Stimulated activated naive CD8-positive, alpha-beta T cell treated with anti-CD3 and anti-CD28 coated beads, Interleukin-15, Interleukin-2, amounts not matched to agents 100 ng/mL and 50 ng/mL, for 24 hours (primary cell): Measurements from ENCODE around the gene NDUFAF8.
"Not testable (repeated sequence)": the region's sequence is repeated elsewhere in the genome, so short reads cannot be mapped to it uniquely, and the experiment has no call there.

ENCODE experiments used
- H3K27ac Mint-ChIP-seq: one replicate; pipeline ENCODE4 v1.8.0; 2021; ENCODE audit warnings: mild to moderate bottlenecking, mixed read lengths
- H3K27me3 Mint-ChIP-seq: one replicate; pipeline ENCODE4 v1.8.0; 2021; ENCODE audit warnings: mixed read lengths
- H3K36me3 Mint-ChIP-seq: one replicate; pipeline ENCODE4 v1.8.0; 2021; ENCODE audit warnings: low read depth, mixed read lengths
- H3K4me1 Mint-ChIP-seq: one replicate; pipeline ENCODE4 v1.8.0; 2021; ENCODE audit warnings: low read depth, mixed read lengths
- H3K4me3 Mint-ChIP-seq: one replicate; pipeline ENCODE4 v1.8.0; 2021; ENCODE audit warnings: mild to moderate bottlenecking, mixed read lengths
- H3K9me3 Mint-ChIP-seq: one replicate; pipeline ENCODE4 v1.8.0; 2021; ENCODE audit warnings: mixed read lengths

The NDUFAF8 gene

GRCh38 chr17:81210466-81210865 is 28.7 kb upstream of the NDUFAF8 start:
- Mint-ChIP-seq H3K4me1 (no peaks in the 10 kb centered on the region), H3K36me3 (no peaks in the 10 kb centered on the region), H3K27me3 (no peaks in the 10 kb centered on the region), H3K4me3 (no peak overlapping the region), H3K9me3 (no peaks in the 10 kb centered on the region), H3K27ac (no peak overlapping the region)

- no peaks in the 10 kb centered on the region for H3K9me3 Mint-ChIP-seq
- no peaks in the 10 kb centered on the region for H3K36me3 Mint-ChIP-seq
- no peak overlapping the region for H3K4me3 Mint-ChIP-seq
- H3K4me1 Mint-ChIP-seq: no peaks in the 10 kb centered on the region
- H3K27me3 Mint-ChIP-seq: no peaks in the 10 kb centered on the region
- no peak overlapping the region for H3K27ac Mint-ChIP-seq
These were observed 28.2 kb upstream of the NDUFAF8 start for GRCh38 chr17:81210868-81211267.

GRCh38 chr17:81212365-81212764 is 26.8 kb upstream of the NDUFAF8 start:
- no peak overlapping the region for H3K4me3 Mint-ChIP-seq
- no peaks in the 10 kb centered on the region for H3K4me1 Mint-ChIP-seq
- H3K36me3 Mint-ChIP-seq: peaks cover 5% of the 10 kb centered on the region
- H3K27ac Mint-ChIP-seq: no peak overlapping the region
- H3K27me3 Mint-ChIP-seq: no peaks in the 10 kb centered on the region
- no peaks in the 10 kb centered on the region for H3K9me3 Mint-ChIP-seq

DNA sequence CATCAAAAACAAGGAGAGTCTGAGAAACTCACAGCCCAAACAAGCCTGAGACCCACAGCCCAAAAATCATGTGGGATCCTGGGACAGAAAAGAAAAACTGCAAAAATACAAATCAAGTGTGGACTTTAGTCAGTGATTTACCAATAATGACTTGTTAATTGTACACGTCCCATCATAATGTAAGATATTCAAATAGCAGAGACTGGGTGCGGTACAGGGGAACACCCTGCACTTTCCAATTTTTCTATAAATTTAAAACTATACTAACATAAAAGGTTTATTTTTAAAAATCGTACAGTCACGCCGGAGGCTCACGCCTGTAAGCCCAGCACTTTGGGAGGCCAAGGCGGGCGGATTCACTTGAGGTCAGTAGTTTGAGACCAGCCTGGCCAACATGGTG is 25.1 kb upstream of the NDUFAF8 start:
- Mint-ChIP-seq H3K4me1 (no peaks in the 10 kb centered on the region), H3K27ac (no peak overlapping the region), H3K9me3 (no peaks in the 10 kb centered on the region), H3K36me3 (peaks cover 5% of the 10 kb centered on the region), H3K4me3 (no peak overlapping the region), H3K27me3 (no peaks in the 10 kb centered on the region)

DNA sequence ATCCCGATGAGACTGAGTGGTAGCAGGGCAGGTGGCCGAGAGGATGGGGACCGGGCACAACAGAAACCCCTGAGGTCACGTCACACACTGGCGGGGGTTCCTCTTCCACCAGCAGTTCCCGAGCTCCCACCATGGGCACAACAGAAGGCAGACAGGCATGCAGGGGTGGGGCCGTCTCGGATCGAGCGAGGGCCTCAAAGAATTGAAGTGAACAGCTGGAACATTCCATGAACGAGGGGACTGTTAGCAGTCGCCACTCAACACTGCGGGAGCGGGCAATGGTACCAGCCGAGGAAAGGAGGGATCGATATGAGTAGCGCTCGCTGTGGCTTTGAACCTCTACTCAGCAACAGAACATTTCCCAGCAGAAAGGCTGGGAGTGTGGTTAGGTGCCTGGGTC is 21.6 kb upstream of the NDUFAF8 start:
- Mint-ChIP-seq H3K4me1 (no peaks in the 10 kb centered on the region), H3K4me3 (no peak overlapping the region), H3K36me3 (peaks cover 5% of the 10 kb centered on the region), H3K27ac (no peak overlapping the region), H3K27me3 (no peaks in the 10 kb centered on the region), H3K9me3 (no peaks in the 10 kb centered on the region)

DNA sequence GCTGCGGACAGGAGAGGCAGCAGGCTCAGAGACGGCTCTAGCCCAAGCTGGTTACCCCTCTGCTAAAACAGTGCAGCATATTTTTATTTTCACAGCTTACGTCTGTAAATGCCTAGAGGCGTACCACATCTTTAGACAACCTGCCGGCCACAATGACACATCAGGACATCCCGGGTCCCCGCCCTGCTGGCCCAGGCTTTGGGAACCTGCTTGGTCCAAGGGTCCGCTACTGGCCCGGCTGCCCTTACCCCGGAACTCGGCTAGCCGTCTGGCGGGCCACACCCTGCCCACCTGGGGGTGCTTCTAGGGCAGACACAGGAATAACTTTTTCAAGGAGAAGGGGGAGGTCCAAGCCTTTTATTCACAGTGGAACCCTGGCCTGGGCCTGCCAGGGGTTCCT is 20.7 kb upstream of the NDUFAF8 start:
- no peak overlapping the region for H3K4me3 Mint-ChIP-seq
- H3K4me1 Mint-ChIP-seq: peaks cover 3% of the 10 kb centered on the region
- no peaks in the 10 kb centered on the region for H3K27me3 Mint-ChIP-seq
- no peaks in the 10 kb centered on the region for H3K9me3 Mint-ChIP-seq
- H3K27ac Mint-ChIP-seq: no peak overlapping the region
- peaks cover 5% of the 10 kb centered on the region for H3K36me3 Mint-ChIP-seq

DNA sequence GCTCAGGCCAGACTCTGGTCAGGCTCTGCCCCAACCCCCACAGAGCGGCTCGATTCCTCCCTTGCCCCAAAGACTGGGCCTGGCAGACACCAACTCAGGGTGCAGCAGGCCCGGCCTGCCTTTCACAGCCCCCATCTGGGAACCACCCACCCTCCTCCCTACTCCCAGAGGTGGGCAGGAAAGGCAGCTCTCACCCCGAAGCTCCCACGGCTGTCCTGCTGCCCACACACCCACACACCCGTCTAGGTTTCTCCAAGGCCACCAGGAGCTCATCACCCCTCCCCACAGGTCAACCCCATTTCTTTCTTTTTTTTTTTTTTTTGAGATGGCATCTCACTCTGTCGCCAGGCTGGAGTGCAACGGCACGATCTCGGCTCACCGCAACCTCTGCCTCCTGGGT is 20.1 kb upstream of the NDUFAF8 start:
- H3K9me3 Mint-ChIP-seq: no peaks in the 10 kb centered on the region
- no peak overlapping the region for H3K4me3 Mint-ChIP-seq
- no peak overlapping the region for H3K27ac Mint-ChIP-seq
- no peaks in the 10 kb centered on the region for H3K27me3 Mint-ChIP-seq
- peaks cover 8% of the 10 kb centered on the region for H3K4me1 Mint-ChIP-seq
- peaks cover 5% of the 10 kb centered on the region for H3K36me3 Mint-ChIP-seq

- Mint-ChIP-seq H3K4me3 (no peak overlapping the region), H3K4me1 (peaks cover 9% of the 10 kb centered on the region), H3K27ac (no peak overlapping the region), H3K36me3 (peaks cover 5% of the 10 kb centered on the region), H3K9me3 (no peaks in the 10 kb centered on the region), H3K27me3 (no peaks in the 10 kb centered on the region)
These were observed 19.5 kb upstream of the NDUFAF8 start for GRCh38 chr17:81219476-81220180.

GRCh38 chr17:81221371-81221841 is 17.7 kb upstream of the NDUFAF8 start:
- H3K4me1 Mint-ChIP-seq: peaks cover 9% of the 10 kb centered on the region
- H3K4me3 Mint-ChIP-seq: peak overlapping the region; percentile 55
- H3K9me3 Mint-ChIP-seq: no peaks in the 10 kb centered on the region
- no peak overlapping the region for H3K27ac Mint-ChIP-seq
- H3K36me3 Mint-ChIP-seq: peaks cover 5% of the 10 kb centered on the region
- no peaks in the 10 kb centered on the region for H3K27me3 Mint-ChIP-seq

GRCh38 chr17:81221842-81222619 is 17.1 kb upstream of the NDUFAF8 start:
- Mint-ChIP-seq H3K36me3 (peaks cover 3% of the 10 kb centered on the region), H3K9me3 (no peaks in the 10 kb centered on the region), H3K27ac (no peak overlapping the region), H3K4me1 (peaks cover 9% of the 10 kb centered on the region), H3K27me3 (no peaks in the 10 kb centered on the region), H3K4me3 (peak overlapping the region; percentile 55)

- Mint-ChIP-seq H3K36me3 (no peaks in the 10 kb centered on the region), H3K27ac (no peak overlapping the region), H3K27me3 (no peaks in the 10 kb centered on the region), H3K4me1 (peaks cover 11% of the 10 kb centered on the region), H3K9me3 (no peaks in the 10 kb centered on the region), H3K4me3 (peak overlapping the region; percentile 35)
These were observed 16.6 kb upstream of the NDUFAF8 start for GRCh38 chr17:81222620-81222905.

- H3K4me1 Mint-ChIP-seq: peaks cover 16% of the 10 kb centered on the region
These were observed 16.0 kb upstream of the NDUFAF8 start, which contains the start of gene CEP131 for GRCh38 chr17:81222906-81223761. Gene CEP131 (minus strand): TSS chr17:81222965. CDS start chr17:81220056, 2,909 bp downstream.

DNA sequence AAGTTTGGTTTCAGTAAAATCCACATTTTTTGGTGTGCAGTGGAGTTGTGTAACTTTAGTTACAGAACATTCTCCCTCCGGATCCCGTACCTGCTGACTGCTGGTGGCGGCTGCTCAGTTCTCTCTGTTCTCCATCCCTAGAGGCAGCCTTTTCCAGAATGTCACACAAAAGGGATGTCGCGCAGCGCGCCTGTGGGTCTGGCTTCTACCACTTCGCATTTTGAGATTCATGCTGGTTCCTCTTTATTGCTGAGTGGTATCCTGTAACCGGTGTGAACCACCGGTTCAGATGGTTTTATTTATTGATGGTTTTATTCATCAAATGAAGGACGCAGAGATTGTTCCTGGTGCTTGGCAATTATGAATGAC is 15.4 kb upstream of the NDUFAF8 start:
- Mint-ChIP-seq H3K27ac (peak overlapping the region; percentile 87), H3K4me3 (peak overlapping the region; percentile 78), H3K4me1 (peaks cover 20% of the 10 kb centered on the region), H3K36me3 (no peaks in the 10 kb centered on the region), H3K9me3 (no peaks in the 10 kb centered on the region), H3K27me3 (no peaks in the 10 kb centered on the region)

More at GRCh38 chr17:81222906-81223761, 16.0 kb upstream of the NDUFAF8 start, which contains the start of gene CEP131:
- H3K27me3 Mint-ChIP-seq: no peaks in the 10 kb centered on the region
- H3K9me3 Mint-ChIP-seq: no peaks in the 10 kb centered on the region
- peak within 1 kb of the TSS; percentile 87 for H3K27ac Mint-ChIP-seq
- H3K36me3 Mint-ChIP-seq: no peaks in the 10 kb centered on the region
- H3K4me3 Mint-ChIP-seq: peak within 1 kb of the TSS; percentile 78

- Mint-ChIP-seq H3K4me1 (peaks cover 20% of the 10 kb centered on the region), H3K27ac (peak overlapping the region; percentile 18), H3K36me3 (peaks cover 14% of the 10 kb centered on the region)
- not testable (repeated sequence) for H3K9me3 Mint-ChIP-seq, H3K4me3 Mint-ChIP-seq, H3K27me3 Mint-ChIP-seq
These were observed 11.5 kb upstream of the NDUFAF8 start for GRCh38 chr17:81227630-81228029.

DNA sequence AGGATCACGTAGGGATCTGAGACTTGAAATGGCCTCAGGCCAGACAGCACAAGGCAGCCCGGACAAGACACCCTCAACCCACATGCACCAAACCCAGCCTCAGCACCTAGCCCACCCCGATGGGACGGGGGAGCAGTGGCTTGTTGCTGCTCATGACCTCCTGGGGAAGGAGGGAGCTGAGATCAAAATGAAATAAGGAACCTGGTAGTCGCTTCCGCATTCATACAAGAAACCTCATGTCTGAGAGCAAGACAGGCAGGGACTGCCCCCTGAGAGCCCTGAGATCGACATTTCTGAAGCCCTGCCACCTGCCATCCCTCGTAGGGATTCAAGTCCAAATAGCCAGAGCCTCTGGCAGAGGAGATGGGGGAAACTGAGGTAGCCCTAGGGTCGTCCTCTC is 10.7 kb upstream of the NDUFAF8 start:
- peaks cover 18% of the 10 kb centered on the region for H3K4me1 Mint-ChIP-seq
- H3K27ac Mint-ChIP-seq: peak overlapping the region; percentile 5
- no peaks in the 10 kb centered on the region for H3K9me3 Mint-ChIP-seq
- H3K36me3 Mint-ChIP-seq: peaks cover 14% of the 10 kb centered on the region
- H3K4me3 Mint-ChIP-seq: no peak overlapping the region
- H3K27me3 Mint-ChIP-seq: no peaks in the 10 kb centered on the region
